ENCODE data around the gene ANKRD24. TPM values are rescaled to one million over a fixed set of nuclear protein-coding genes. Genes with fewer than 3 reads are reported as not detected.

ANKRD24 gene
- total and polyA plus RNA-seq, 2 of the 13 experiments (the other 11 are each of a cell fraction or from before 2014, with no cell fraction given) = 0.13 to 0.24 TPM

DNA sequence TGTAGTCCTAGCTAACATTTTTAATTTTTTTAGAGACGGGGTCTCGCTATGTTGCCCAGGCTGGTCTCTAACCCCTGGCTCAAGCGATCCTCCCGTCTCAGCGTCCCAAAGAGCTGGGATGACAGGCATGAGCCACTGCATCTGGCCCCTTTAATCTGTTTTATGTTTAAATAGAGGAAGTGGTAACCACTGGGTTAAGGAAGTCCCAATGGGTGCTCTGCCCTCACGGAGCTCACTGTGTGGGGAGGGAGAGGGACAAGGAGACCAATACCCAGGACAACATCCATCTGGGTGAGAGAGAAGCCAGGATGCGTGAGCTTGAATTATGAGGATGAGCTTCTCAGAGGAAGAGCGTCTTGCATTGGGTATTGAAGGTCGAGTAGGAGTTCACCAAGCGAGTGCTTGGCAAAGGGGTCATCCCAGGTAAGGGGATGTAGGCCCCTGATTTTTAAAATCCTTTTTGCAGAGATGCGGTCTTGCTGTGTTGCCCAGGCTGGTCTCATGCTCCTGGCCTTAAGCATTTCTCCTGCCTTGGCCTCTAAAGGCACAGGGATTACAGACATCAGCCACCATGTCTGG is 78.2 kb downstream of the ANKRD24 start (continued):
- TF ChIP-seq, protein P1, sequence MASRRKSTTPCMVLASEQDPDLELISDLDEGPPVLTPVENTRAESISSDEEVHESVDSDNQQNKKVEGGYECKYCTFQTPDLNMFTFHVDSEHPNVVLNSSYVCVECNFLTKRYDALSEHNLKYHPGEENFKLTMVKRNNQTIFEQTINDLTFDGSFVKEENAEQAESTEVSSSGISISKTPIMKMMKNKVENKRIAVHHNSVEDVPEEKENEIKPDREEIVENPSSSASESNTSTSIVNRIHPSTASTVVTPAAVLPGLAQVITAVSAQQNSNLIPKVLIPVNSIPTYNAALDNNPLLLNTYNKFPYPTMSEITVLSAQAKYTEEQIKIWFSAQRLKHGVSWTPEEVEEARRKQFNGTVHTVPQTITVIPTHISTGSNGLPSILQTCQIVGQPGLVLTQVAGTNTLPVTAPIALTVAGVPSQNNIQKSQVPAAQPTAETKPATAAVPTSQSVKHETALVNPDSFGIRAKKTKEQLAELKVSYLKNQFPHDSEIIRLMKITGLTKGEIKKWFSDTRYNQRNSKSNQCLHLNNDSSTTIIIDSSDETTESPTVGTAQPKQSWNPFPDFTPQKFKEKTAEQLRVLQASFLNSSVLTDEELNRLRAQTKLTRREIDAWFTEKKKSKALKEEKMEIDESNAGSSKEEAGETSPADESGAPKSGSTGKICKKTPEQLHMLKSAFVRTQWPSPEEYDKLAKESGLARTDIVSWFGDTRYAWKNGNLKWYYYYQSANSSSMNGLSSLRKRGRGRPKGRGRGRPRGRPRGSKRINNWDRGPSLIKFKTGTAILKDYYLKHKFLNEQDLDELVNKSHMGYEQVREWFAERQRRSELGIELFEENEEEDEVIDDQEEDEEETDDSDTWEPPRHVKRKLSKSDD (CRISPR knock-in tag; IDR thresholded peaks at IDR 0.05; ENCODE audit: low read depth) = no peak

DNA sequence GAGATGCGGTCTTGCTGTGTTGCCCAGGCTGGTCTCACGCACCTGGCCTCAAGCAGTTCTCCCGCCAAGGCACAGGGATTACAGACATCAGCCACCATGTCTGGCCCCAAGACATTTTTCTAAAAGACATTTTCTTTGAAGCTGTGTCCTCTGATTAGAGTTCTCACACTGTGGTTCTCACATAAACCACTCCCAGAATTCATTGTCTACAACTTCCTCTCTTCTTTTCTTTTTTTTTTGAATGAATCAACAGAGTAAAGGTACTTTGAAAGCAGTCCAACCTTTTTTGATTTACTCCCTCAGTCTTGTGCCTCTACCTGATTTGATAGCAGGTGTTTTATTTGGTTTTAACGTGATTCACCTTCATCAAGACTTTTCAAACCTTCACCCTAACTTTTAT is 82.3 kb downstream of the ANKRD24 start:
- no peak overlapping the region for H3K4me2 ChIP-seq (ENCODE audit: low read depth, low read length)
- no peak overlapping the region for H2AFZ ChIP-seq (ENCODE audit: low read length)
- no peaks in the 10 kb centered on the region for H4K20me1 ChIP-seq (ENCODE audit: insufficient read depth, low read length)
- H3K9ac ChIP-seq (ENCODE audit: insufficient read depth, low read depth, low read length) = no peak overlapping the region
- no peak overlapping the region for H3K27ac ChIP-seq (ENCODE audit: extremely low read length, insufficient read depth, low read length)
- ATAC-seq (no peak), FAIRE-seq (no peak), DNase-seq (ENCODE audit: low spot score) (no peak)
- WGBS (ENCODE audit: low lambda C conversion rate) = 89% methylated on average over 4 of the region's 4 CpGs
- TF ChIP-seq ZSCAN12 (CRISPR knock-in tag; IDR thresholded peaks at IDR 0.05) = no peak
- TF ChIP-seq, protein P2, sequence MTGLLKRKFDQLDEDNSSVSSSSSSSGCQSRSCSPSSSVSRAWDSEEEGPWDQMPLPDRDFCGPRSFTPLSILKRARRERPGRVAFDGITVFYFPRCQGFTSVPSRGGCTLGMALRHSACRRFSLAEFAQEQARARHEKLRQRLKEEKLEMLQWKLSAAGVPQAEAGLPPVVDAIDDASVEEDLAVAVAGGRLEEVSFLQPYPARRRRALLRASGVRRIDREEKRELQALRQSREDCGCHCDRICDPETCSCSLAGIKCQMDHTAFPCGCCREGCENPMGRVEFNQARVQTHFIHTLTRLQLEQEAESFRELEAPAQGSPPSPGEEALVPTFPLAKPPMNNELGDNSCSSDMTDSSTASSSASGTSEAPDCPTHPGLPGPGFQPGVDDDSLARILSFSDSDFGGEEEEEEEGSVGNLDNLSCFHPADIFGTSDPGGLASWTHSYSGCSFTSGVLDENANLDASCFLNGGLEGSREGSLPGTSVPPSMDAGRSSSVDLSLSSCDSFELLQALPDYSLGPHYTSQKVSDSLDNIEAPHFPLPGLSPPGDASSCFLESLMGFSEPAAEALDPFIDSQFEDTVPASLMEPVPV (CRISPR knock-in tag; IDR thresholded peaks at IDR 0.05) = no peak
- no peak for TF ChIP-seq HDAC1 (CRISPR knock-in tag; IDR thresholded peaks at IDR 0.05)
- H3K9me3 ChIP-seq (ENCODE audit: low read length) = no peaks in the 10 kb centered on the region
- peaks cover 11 to 22% of the 10 kb centered on the region in 2 experiments; a peak in 4 of 5 replicates for H3K36me3 ChIP-seq (replicated peaks in 1 of 2; ENCODE audit: control insufficient read depth in 1 of 2, insufficient read depth in 2 of 2, low read length in 2 of 2)
- intact Hi-C loops (cut with micrococcal nuclease; ENCODE audit: unreplicated experiment) (loop anchor here (5.0 kb wide), 1 partner anchor 137 kb away; the partner anchor contains the start of genes CHAF1A and SH3GL1), in situ Hi-C loops (cut with HindIII; ENCODE audit: extremely low pct_ligation_motif_present, low pct_unique_long_range_greater_than_20kb) (loop anchor here (5.0 kb wide), 1 partner anchor 87 kb away; no protein-coding TSS in a partner anchor)
- CTCF ChIA-PET (ENCODE audit: low intra/inter-chr PET ratio, low total read pairs) = no interaction called here
- POLR2A ChIA-PET = interaction anchor here (1.7 kb wide), 1 partner anchor 78 kb away, joined by 3 read pairs; no protein-coding TSS in a partner anchor
- no peak overlapping the region for H3K4me3 ChIP-seq (replicated peaks in 1 of 3; ENCODE audit: insufficient read depth in 1 of 3, low read depth in 2 of 3, low read length in 3 of 3)
- no TSS peak for BruUV-seq (replicated peaks)
- H3K79me2 ChIP-seq (ENCODE audit: insufficient read depth, low read length) = no peaks in the 10 kb centered on the region
- H3K4me1 ChIP-seq (ENCODE audit: insufficient read depth, low read length) = peaks cover 20% of the 10 kb centered on the region
- H3K27me3 ChIP-seq (ENCODE audit: control insufficient read depth in 1 of 2, insufficient read depth in 2 of 2, low read length in 2 of 2) = no peaks in the 10 kb centered on the region
